HG02884 (cell line): ENCODE results near the gene CDCA8.
"Not testable (repeated sequence)": the region's sequence is repeated elsewhere in the genome, so short reads cannot be mapped to it uniquely, and the experiment has no call there.

Experiments
- ATAC-seq: cut with Tn5 transposase; IDR thresholded peaks from one replicate; pipeline ENCODE4 v1.9.1; 2021; ENCODE audit warnings: mild to moderate bottlenecking, moderate library complexity; ENCODE audit not compliant: unreplicated experiment

CDCA8 gene

GRCh38 chr1:37732111-37732780 is 39.9 kb downstream of the CDCA8 start:
- no peak for ATAC-seq

- no peak for ATAC-seq
Measured at GRCh38 chr1:37734629-37735591, 42.6 kb downstream of the CDCA8 start.

GRCh38 chr1:37737975-37738374 is 45.7 kb downstream of the CDCA8 start:
- ATAC-seq = not testable (repeated sequence)

GRCh38 chr1:37738619-37739018 is 46.3 kb downstream of the CDCA8 start:
- ATAC-seq = not testable (repeated sequence)

- no peak for ATAC-seq
Measured at GRCh38 chr1:37739222-37739621, 46.9 kb downstream of the CDCA8 start.

- no peak for ATAC-seq
Measured at GRCh38 chr1:37741130-37741529, 48.8 kb downstream of the CDCA8 start.

GRCh38 chr1:37741662-37742061 is 49.3 kb downstream of the CDCA8 start:
- ATAC-seq = no peak

- no peak for ATAC-seq
Measured at GRCh38 chr1:37746806-37747205, 54.5 kb downstream of the CDCA8 start.

GRCh38 chr1:37748565-37748964 is 56.2 kb downstream of the CDCA8 start:
- ATAC-seq = no peak

- ATAC-seq = no peak
Measured at GRCh38 chr1:37752213-37752582, 59.9 kb downstream of the CDCA8 start.

GRCh38 chr1:37752583-37753471 is 60.5 kb downstream of the CDCA8 start:
- no peak for ATAC-seq

GRCh38 chr1:37753473-37754321 is 61.4 kb downstream of the CDCA8 start:
- ATAC-seq = no peak

GRCh38 chr1:37755290-37755689 is 63.0 kb downstream of the CDCA8 start:
- no peak for ATAC-seq

GRCh38 chr1:37755951-37756560 is 63.7 kb downstream of the CDCA8 start:
- no peak for ATAC-seq
